Psoas muscle (tissue), 8 donors: ENCODE measurements around the gene CCDC102A. TPM values are rescaled to one million over a fixed set of nuclear protein-coding genes. Genes with fewer than 3 reads are reported as not detected.

Experiments
- ATAC-seq, 4 donors: fragments of 200-7000 bp; cut with Tn5 transposase; one replicate each; pipeline ENCODE4 v1.9.1; 2020; ENCODE audit warnings: moderate library complexity in 3 of 4, mild to moderate bottlenecking in 2 of 4
- DNase-seq, 2 donors: peaks; one replicate each; pipeline ENCODE4 v3.0.0-alpha.2; 2020
- H3K27ac ChIP-seq: fragments of 200-600 bp; one replicate; pipeline ENCODE4 v1.8.0; 2022
- H3K27me3 ChIP-seq, 3 donors: fragments of 200-600 bp in 1 of 3; one replicate each; pipeline versions ENCODE4 v1.6.1 to v1.8.0; 2013 to 2022; ENCODE audit warnings: low read length in 2 of 3, mild to moderate bottlenecking in 2 of 3, moderate library complexity in 1 of 3; ENCODE audit not compliant: insufficient read depth in 3 of 3
- H3K36me3 ChIP-seq, 2 donors: fragments of 200-600 bp in 1 of 2; one replicate each; pipeline versions ENCODE4 v1.6.1 to v1.8.0; 2013 to 2022; ENCODE audit warnings: low read depth in 1 of 2, mild to moderate bottlenecking in 1 of 2, moderate library complexity in 1 of 2; ENCODE audit not compliant: insufficient read depth in 1 of 2
- H3K4me1 ChIP-seq: fragments of 200-600 bp; one replicate; pipeline ENCODE4 v1.8.0; 2022
- H3K4me3 ChIP-seq: fragments of 200-600 bp; one replicate; pipeline ENCODE4 v1.8.0; 2022; ENCODE audit warnings: mild to moderate bottlenecking
- H3K9me3 ChIP-seq: fragments of 200-600 bp; one replicate; pipeline ENCODE4 v1.8.0; 2022
- WGBS, 3 donors: extraction: QIAGEN DNeasy Blood & Tissue Kit; methylation state at CpG; one replicate each; pipeline versions ENCODE4 v1.1.6 to v1.1.7; 2013; 5-methylcytosine and 5-hydroxymethylcytosine counted together
- intact Hi-C, 2 donors: fragments of 100-400 bp; cut with DNase I; formaldehyde crosslinking; loops; one replicate each; pipeline versions ENCODE4 v1.11.0 to v1.14.2; 2022
- polyA plus RNA-seq, 3 donors: library from polyadenylated mRNA; stranded (reverse); fragments of 200-250 nt; gene quantifications; one replicate each; pipeline ENCODE4 v1.2.3, GENCODE V29; 2013
- total RNA-seq, 4 donors: library from RNA; stranded (reverse); fragmentation: NEBNext Ultra II Directional in 2 of 4; extraction: Animal tissue kit (Norgen Biotek cat#: 25700) in 2 of 4; gene quantifications; one replicate each; pipeline versions ENCODE4 v1.2.1 to v1.2.4, GENCODE V29; 2021 to 2023
- TF ChIP-seq, protein P1 (sequence below): fragments of 200-600 bp; IDR thresholded peaks from one replicate; pipeline ENCODE4 v1.8.0; 2022; ENCODE audit warnings: antibody characterized with exemption
- donor health status: healthy with polysubstance abuse.
- donor health status: DM: no; HTN: no; CAD: no; lungs with moderate emphysema.
- donor health status: Bipolar disorder and iron deficiency.
- donor health status: healthy.
- donor health status: DM: yes; HTN: yes; CAD: no.
- donor health status: DM: no; HTN: no; CAD: no.
- donor health status: DM: no; HTN: no; CAD: no.
- donor health status: DM: yes; HTN: yes; CAD: no.

Gene CCDC102A
- total and polyA plus RNA-seq, 7 donors: 0.95 to 2.4 (median 1.7) TPM

DNA sequence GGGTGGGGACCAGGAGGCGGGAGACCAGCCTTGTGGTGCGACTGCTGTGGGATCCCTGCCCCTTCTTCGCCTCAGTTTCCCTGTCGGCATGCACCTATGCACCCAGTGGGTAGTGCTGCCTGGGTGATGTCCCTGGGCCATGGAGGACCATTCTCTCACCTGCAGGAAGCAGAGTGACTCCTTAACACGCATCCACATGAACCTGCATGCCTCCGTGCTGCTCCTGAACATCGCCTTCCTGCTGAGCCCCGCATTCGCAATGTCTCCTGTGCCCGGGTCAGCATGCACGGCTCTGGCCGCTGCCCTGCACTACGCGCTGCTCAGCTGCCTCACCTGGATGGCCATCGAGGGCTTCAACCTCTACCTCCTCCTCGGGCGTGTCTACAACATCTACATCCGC lies 31.3 kb upstream of the CCDC102A start:
- no peak for ATAC-seq
- no peaks in the 10 kb centered on the region for H3K4me1 ChIP-seq
- intact Hi-C loops: no loop called here
- H3K4me3 ChIP-seq: no peak overlapping the region
- H3K36me3 ChIP-seq: no peaks in the 10 kb centered on the region
- no peak for DNase-seq
- peaks cover 0 to 12% (median 0%) of the 10 kb centered on the region in 3 donors for H3K27me3 ChIP-seq
- H3K9me3 ChIP-seq: no peaks in the 10 kb centered on the region
- no peak overlapping the region for H3K27ac ChIP-seq
- WGBS, 3 donors: 89 to 92% (median 91%) methylated on average over 18 of the region's 18 CpGs
- TF ChIP-seq, protein P1, sequence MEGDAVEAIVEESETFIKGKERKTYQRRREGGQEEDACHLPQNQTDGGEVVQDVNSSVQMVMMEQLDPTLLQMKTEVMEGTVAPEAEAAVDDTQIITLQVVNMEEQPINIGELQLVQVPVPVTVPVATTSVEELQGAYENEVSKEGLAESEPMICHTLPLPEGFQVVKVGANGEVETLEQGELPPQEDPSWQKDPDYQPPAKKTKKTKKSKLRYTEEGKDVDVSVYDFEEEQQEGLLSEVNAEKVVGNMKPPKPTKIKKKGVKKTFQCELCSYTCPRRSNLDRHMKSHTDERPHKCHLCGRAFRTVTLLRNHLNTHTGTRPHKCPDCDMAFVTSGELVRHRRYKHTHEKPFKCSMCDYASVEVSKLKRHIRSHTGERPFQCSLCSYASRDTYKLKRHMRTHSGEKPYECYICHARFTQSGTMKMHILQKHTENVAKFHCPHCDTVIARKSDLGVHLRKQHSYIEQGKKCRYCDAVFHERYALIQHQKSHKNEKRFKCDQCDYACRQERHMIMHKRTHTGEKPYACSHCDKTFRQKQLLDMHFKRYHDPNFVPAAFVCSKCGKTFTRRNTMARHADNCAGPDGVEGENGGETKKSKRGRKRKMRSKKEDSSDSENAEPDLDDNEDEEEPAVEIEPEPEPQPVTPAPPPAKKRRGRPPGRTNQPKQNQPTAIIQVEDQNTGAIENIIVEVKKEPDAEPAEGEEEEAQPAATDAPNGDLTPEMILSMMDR: no peak

DNA sequence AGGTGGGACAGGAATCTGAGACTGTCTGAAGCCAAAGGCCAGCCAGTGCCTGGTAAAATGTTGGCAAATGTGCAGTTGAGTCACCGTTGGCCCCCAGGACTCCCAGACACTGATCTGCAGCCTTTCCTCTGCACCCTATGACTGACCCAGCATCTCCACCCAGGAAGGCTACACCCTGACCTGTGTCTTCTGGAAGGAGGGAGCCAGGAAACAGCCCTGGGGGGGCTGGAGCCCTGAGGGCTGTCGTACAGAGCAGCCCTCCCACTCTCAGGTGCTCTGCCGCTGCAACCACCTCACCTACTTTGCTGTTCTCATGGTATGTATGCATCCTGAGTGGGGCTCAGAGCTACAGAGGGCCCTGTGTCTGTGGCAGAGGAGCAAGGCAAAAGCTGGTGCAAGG lies 30.1 kb upstream of the CCDC102A start:
- DNase-seq (no peak), ATAC-seq (no peak)
- H3K27me3 ChIP-seq: peaks cover 0 to 14% (median 0%) of the 10 kb centered on the region in 3 donors
- H3K4me3 ChIP-seq: no peak overlapping the region
- no peaks in the 10 kb centered on the region for H3K36me3 ChIP-seq
- no peaks in the 10 kb centered on the region for H3K4me1 ChIP-seq
- H3K27ac ChIP-seq: no peak overlapping the region
- intact Hi-C loops: no loop called here
- TF ChIP-seq, protein P1: no peak
- WGBS, 3 donors: 51 to 63% (median 53%) methylated on average over 3 of the region's 3 CpGs
- H3K9me3 ChIP-seq: no peaks in the 10 kb centered on the region

DNA sequence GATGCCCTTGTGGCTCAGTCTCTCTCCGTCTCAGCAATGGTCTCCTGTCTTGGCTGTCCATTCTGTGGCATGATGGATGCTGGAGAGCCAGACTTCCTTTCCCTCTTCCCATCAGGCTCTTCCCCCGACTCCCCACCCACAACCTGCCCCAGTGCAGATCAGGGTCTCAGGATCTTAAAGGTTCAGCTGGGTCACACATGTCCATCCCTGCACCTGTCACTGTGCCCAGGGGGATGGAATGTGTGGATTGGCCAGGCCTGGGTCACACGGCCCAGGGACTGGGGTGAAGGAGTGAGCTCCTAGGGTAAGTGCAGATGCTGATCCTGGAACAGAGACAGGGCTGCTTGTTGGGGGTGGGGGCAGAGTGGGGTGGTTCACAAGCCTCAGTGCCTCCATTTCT lies 29.1 kb upstream of the CCDC102A start:
- no peak overlapping the region for H3K4me3 ChIP-seq
- no peaks in the 10 kb centered on the region for H3K36me3 ChIP-seq
- no peak for DNase-seq
- H3K27ac ChIP-seq: no peak overlapping the region
- no peak for ATAC-seq
- H3K27me3 ChIP-seq: peaks cover 0 to 14% (median 0%) of the 10 kb centered on the region in 3 donors
- 44 to 64% (median 46%) methylated on average over 3 of the region's 3 CpGs for WGBS, 3 donors
- H3K9me3 ChIP-seq: no peaks in the 10 kb centered on the region
- no peaks in the 10 kb centered on the region for H3K4me1 ChIP-seq
- intact Hi-C loops: no loop called here
- TF ChIP-seq, protein P1: no peak

DNA sequence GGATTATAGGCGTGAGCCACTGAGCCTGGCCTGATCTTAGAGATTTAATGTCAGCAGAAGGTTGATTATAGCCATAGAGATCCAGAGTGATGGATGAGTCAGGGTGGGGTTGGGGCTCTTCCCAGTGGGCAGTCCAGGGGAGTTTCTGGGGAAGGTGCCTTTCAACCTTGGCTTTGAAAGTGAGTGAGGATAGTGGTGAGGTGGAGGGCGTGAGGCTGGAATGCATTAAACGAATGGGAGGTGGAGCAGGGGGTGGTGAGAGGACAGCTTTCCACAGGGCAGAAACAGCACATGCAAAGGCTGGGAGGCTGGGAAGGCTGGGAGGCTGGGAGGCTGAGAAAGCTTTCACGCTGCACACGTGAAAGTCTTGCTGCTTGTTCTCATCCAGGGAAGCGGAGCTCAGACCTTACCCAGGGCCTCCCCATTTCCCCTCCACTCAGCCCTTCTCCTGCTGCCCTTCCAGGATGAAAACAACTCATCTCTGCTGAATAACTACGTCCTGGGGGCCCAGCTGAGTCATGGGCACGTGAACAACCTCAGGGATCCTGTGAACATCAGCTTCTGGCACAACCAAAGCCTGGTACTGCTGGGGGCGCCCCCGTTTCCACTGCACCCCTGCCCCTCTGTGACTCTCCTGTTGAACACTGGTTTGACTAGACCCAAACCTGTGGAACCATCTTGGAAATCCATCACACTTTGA lies 28.4 kb upstream of the CCDC102A start:
- intact Hi-C loops: no loop called here
- Histone ChIP-seq H3K4me3 (no peak overlapping the region), H3K9me3 (no peaks in the 10 kb centered on the region), H3K27me3 (peaks cover 0 to 14% (median 0%) of the 10 kb centered on the region in 3 donors), H3K27ac (no peak overlapping the region), H3K4me1 (no peaks in the 10 kb centered on the region), H3K36me3 (no peaks in the 10 kb centered on the region)
- ATAC-seq: no peak
- 46 to 57% (median 54%) methylated on average over 10 of the region's 10 CpGs for WGBS, 3 donors
- TF ChIP-seq, protein P1: no peak
- no peak for DNase-seq

DNA sequence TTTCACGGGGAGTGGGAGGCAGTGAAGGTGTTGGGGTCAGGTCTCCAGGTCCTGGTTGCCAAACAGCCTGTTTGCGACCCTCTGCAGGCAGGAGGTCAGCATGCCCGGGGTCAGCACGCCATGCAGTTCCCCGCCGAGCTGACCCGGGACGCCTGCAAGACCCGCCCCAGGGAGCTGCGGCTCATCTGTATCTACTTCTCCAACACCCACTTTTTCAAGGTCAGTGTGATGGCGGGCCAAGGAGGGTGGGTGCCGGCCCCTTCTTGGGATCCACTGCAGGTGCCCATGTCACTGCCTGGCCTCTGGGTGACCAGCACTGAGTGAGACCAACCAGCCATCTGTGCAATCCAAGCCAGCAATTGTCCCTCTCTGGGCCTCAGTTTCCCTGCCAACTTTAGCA lies 27.4 kb upstream of the CCDC102A start:
- H3K9me3 ChIP-seq: no peaks in the 10 kb centered on the region
- intact Hi-C loops: no loop called here
- DNase-seq: no peak
- TF ChIP-seq, protein P1: no peak
- H3K27ac ChIP-seq: no peak overlapping the region
- H3K27me3 ChIP-seq: peaks cover 0 to 14% (median 0%) of the 10 kb centered on the region in 3 donors
- 68 to 74% (median 70%) methylated on average over 12 of the region's 12 CpGs for WGBS, 3 donors
- no peak overlapping the region for H3K4me3 ChIP-seq
- no peak for ATAC-seq
- no peaks in the 10 kb centered on the region for H3K36me3 ChIP-seq
- H3K4me1 ChIP-seq: no peaks in the 10 kb centered on the region
